ENCODE results near the gene SH3RF1.

SH3RF1 gene

GRCh38 chr4:169063441-169063840, 207.3 kb downstream of the SH3RF1 start:
- peak; percentile 27 for DNase-seq (ENCODE audit: low read depth)

GRCh38 chr4:169062897-169063244, 207.9 kb downstream of the SH3RF1 start:
- peak; percentile 90 for DNase-seq (ENCODE audit: low read depth)

GRCh38 chr4:169061386-169061785, 209.4 kb downstream of the SH3RF1 start:
- DNase-seq (ENCODE audit: low read depth) = no peak

GRCh38 chr4:169060391-169061091, 210.2 kb downstream of the SH3RF1 start:
- DNase-seq (ENCODE audit: low read depth) = no peak

- no peak for DNase-seq (ENCODE audit: low read depth)
Measured at GRCh38 chr4:169059306-169060211, 211.2 kb downstream of the SH3RF1 start.

GRCh38 chr4:169058312-169058711, 212.4 kb downstream of the SH3RF1 start:
- no peak for DNase-seq (ENCODE audit: low read depth)

- DNase-seq (ENCODE audit: low read depth) = no peak
Measured at GRCh38 chr4:169054879-169055278, 215.9 kb downstream of the SH3RF1 start.

GRCh38 chr4:169052594-169052945, 218.2 kb downstream of the SH3RF1 start:
- no peak for DNase-seq (ENCODE audit: low read depth)

- no peak for DNase-seq (ENCODE audit: low read depth)
Measured at GRCh38 chr4:169051761-169052593, 218.8 kb downstream of the SH3RF1 start.

GRCh38 chr4:169050881-169051760, 219.6 kb downstream of the SH3RF1 start:
- no peak for DNase-seq (ENCODE audit: low read depth)

GRCh38 chr4:169050284-169050683, 220.5 kb downstream of the SH3RF1 start:
- DNase-seq (ENCODE audit: low read depth) = no peak

- DNase-seq (ENCODE audit: low read depth) = no peak
Measured at GRCh38 chr4:169048868-169049414, 221.8 kb downstream of the SH3RF1 start.

- DNase-seq (ENCODE audit: low read depth) = no peak
Measured at GRCh38 chr4:169047956-169048355, 222.8 kb downstream of the SH3RF1 start.

GRCh38 chr4:169045862-169046584, 224.7 kb downstream of the SH3RF1 start:
- DNase-seq (ENCODE audit: low read depth) = no peak

GRCh38 chr4:169044714-169045447, 225.9 kb downstream of the SH3RF1 start:
- no peak for DNase-seq (ENCODE audit: low read depth)

All from amniotic epithelial cell (primary cell).